NCI-H460 (cell line): ENCODE results near the gene PTPN9. TPM values are rescaled to one million over a fixed set of nuclear protein-coding genes. Genes with fewer than 3 reads are reported as not detected.
"Not testable (repeated sequence)": the region's sequence is repeated elsewhere in the genome, so short reads cannot be mapped to it uniquely, and the experiment has no call there.

Source experiments
- DNase-seq: peaks from one replicate; pipeline ENCODE4 v3.0.0-alpha.2; 2016; ENCODE audit warnings: low read depth; ENCODE audit errors: extremely low read depth
- polyA plus RNA-seq: library from polyadenylated mRNA; depleted of rRNA; stranded (reverse); fragments of >200 nt; gene quantifications from 2 replicates; pipeline ENCODE4 v1.2.3, GENCODE V29; 2014; cell fraction: nucleus; rRNA removed
- total RNA-seq: library from RNA; depleted of rRNA; stranded (reverse); fragments of >200 nt; shearing (Covaris generic); gene quantifications from 2 replicates; pipeline ENCODE4 v1.2.3, GENCODE V29; 2014; rRNA removed

PTPN9 gene
- total RNA-seq: 26.0 and 29.5 TPM in 2 replicates
- 7.9 and 24.6 TPM in 2 replicates for polyA plus RNA-seq

DNA sequence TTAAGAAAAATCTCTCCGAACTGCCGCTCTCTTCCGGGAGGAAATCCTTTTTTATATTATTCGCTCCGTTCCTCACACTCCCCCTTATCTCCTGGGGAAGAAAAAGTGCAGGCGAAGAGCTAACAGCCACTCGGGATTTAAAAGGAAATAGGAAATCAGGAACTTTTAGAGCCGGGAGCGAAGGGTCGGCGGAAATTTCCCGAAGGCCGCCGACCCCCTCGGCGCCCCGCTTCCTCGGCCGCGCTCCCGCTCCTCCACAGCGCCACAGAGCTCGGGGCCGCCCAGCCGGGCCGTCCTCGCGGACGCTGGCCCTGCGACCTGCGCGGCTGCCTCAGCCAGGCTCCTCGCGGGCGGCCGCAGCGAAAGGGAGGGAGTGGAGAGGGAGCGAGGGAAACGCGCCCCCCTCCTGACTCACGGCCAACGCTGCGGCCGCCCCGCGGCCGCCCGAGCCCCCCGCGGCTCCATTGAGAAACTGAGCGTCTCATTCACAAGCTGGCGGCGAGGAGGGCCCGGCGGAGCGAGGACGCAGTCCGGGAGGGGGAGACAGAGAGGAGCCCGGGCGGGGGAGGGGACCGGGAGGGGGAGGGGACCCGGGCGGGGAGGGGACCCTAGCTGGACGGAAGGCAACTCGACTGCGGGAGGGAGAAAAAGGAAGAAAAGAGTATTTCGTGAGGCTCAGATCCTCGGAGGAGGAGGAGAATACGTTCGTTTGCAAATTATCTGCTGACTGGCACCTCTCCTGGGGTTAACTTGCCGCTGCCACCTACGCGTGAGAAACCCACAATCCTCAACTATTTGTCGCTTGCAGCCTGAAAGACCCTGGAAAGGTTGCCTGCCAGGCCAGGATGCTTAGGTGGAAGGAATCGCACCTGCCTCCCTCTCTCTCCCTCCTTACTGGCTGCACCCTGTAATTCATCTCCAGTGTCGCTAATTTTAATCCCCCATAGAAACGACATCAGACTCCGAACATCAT is at the start of gene PTPN9:
Gene PTPN9, minus strand, starts transcription at position 368 of the 973 bp plus-strand sequence. CDS start 539 bp downstream, outside the sequence.
- DNase-seq: peak; percentile 61

GRCh38 chr15:75625542-75626347 is 46.6 kb upstream of the PTPN9 start, which contains the start of gene SNUPN:
Gene SNUPN (minus strand): TSS chr15:75625725. CDS start chr15:75621051, 4,674 bp downstream.
- DNase-seq: peak; percentile 93

DNA sequence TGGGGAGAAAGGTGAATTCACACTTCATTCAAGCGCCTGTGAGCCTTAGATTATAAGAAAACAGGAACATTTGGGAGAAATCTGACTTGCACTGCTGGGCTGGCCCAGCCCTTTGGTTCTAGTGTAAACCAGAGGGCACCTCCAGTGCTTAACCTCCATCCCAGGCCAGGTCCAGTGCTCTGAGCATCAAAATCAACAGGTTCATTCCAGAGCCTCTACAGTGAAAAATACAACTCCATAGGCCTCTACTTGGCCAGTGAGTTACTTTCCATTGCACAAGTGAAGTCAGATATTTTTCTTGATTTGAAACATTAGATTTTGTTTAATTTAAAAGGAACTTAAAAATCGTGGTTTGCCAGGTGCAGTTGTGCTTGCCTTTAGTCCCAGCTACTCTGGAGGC is 43.4 kb upstream of the PTPN9 start:
- DNase-seq: no peak

DNA sequence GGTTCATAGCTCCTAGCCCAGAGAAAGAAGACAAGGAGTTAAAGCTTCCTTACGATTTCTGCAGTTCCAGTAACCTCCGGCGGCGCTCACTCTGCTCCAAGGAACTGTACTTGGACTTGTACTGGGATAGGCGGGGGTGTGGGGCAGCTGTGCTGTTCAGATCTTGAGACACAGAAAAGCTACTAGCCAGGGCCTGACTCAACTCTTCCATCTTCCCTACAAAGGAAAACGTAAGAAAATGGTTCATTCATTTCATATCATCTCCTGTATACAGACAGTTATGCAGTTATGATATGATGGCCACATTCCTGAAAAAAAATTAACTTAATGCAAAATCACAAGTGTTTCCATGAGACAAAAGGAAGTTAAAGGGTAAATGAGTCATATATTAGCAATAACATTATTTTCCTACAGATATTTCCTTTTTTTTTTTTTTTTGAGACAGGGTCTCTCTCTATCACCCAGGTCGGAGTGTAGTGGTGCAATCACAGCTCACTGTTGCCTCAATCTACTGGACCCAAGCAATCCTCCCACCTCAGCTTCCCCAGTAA is 41.8 kb upstream of the PTPN9 start:
- DNase-seq: peak; percentile 39

GRCh38 chr15:75620058-75620820 is 41.1 kb upstream of the PTPN9 start:
- no peak for DNase-seq

DNA sequence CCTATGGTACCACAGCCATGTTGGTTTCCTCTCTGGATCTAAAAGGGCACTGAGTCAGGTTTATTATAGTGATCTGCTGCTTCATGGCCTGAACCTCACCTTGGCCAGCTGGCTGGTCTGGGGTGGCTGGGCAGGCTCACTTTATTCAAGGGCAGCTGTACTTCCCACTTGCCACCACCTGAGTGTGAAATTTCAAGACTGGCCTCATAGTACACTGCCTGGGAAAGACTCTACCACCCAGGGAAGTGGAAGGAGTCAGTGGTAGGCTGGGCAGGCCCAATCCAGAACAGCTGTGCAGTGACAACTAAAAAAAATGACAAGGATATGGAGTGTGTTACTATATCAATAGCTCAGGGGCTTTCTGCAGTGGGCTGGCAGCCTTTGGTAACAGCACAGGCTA is 37.7 kb upstream of the PTPN9 start:
- no peak for DNase-seq

DNA sequence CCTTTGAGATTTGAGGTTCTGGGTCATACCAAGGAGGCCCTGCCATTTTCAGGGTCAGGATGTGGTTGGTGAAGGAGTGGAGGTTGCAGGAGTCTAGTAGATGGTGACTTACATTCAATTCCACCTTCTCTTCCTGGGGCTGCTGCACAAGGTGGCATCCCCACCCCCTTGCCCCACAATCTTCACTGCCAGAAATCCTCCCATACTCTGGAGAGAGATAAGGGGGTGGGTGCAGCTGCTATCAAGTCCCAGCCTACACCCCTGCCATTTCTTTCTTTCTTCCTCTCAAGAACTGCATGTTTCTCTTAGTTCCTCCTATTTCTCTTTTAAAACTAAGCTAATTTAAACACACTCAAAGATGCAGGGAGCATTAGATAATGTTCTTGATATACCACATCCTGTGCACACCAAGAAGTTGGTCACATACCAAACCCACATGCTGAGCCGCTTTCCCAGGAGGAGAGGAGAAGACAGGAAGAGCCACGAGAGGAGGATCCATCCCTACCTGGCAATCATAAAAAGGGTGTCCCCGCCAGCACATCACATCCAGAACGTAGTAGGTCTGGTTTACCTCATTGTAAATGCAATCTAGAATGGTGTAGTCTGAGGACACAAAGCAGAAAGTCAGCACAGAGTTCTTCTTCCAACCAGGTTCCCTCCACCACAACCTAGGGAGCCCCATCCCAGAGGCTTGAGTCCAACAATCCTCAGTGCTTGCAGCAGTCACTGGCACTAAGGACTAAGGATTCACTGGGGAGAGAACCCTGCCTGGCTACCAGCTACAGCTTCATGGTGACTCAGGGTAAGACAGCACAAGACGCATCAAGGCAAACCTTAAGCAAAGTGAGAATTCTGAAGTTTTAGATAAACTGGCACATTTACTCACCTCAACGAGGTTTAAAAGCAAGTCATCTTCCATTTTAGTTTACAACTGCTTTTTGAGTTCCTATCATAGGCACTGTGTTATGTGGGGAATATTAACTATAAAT is 27.9 kb upstream of the PTPN9 start:
- DNase-seq: no peak

DNA sequence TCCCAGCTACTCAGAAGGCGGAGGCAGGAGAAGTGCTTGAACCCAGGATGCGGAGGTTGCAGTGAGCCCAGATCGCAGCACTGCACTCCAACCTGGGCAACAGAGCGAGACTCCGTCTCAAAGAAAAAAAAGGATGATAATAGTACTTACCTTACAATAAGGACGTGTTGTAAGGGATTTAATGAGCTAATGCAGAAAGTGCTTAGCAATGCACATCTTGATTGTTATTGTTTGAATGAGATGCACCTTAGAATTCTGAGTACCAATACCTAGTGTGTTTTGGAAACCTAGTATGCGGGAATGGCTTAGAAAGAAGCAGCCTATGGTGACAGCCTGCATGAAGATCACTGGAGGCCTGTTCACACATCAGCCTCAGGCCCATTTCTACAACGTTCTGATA is 26.9 kb upstream of the PTPN9 start:
- no peak for DNase-seq

DNA sequence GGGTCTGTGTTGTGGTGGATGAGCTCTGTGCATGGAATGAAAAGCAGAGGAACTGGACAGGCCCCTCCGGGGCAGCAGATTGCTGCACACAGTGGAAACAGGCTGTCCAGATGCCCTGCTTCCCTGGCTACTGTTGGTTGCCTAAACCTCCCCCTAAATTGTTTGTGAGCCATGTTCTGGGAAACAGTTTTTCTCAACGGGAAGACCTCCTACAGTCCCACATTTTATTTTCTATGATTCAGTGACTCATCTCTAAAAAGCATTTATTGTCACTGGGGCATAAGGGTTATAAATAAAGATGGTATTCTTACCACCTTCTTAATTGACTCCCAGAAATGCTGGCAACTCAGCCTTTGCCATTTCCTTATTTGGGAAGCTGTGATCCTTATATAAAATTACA is 20.3 kb upstream of the PTPN9 start:
- DNase-seq: no peak

- no peak for DNase-seq
Observed at GRCh38 chr15:75598361-75598760, 19.2 kb upstream of the PTPN9 start.

DNA sequence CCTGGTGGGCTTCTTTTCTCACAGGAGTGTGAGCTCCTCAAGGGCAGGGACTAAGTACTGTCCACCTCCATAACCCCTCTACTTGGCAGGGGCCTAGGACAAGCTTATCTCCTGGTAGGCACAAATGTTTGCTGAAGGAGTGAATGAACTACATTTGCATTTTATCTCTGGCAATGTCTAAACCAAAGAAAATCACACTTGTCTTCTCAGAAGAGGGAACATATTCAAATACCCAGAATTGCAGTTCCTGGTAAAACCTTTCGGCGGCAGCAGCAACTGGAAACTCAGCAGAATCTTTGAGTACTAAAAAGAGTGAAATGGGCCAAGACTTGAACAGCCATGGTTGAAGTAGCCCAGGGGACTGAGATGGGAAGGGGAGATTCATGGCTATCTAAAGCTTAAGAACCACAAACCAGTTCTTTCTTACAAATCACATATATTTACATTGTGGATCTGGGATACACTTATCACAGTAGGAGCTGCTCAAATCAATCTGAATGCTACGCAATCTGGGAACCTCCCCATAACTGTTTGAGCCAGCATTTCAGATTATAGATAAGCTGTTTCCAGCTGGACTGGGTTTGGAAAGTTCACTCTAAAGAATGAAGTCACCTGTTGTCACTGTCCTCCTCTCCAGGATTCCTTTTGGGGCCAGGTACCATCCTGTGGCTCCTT is 18.7 kb upstream of the PTPN9 start:
- no peak for DNase-seq

DNA sequence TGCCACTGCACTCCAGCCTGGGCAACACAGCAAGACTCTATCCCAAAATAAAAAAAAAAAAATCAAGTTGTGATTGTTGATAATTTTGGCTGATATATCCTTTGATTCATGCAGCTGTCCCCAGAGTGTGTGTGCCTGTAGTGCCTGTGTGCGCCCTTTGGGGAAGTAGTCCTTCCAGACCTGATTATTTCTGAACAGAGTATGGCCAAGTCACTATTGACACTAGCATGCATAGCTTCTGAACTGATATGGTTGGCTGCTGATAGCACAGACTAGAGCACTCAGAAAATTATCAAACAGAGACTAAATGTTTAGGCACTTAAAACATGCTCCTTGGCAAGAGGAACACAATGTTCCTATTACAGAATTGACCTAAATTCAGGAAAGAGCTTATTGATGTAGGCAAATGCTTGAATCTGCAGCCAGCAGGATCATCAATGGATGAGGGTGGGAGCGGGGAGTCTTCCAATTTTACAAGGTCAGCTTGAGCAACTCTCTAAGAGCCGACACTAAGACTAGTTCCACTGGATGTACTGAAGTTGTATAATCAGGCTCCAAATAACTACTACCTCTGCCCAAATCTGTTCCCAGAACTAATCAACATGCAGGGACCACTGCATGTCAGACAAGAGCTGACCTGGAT is 17.7 kb upstream of the PTPN9 start:
- no peak for DNase-seq

- DNase-seq: no peak
Observed at GRCh38 chr15:75594276-75594675, 15.2 kb upstream of the PTPN9 start.

DNA sequence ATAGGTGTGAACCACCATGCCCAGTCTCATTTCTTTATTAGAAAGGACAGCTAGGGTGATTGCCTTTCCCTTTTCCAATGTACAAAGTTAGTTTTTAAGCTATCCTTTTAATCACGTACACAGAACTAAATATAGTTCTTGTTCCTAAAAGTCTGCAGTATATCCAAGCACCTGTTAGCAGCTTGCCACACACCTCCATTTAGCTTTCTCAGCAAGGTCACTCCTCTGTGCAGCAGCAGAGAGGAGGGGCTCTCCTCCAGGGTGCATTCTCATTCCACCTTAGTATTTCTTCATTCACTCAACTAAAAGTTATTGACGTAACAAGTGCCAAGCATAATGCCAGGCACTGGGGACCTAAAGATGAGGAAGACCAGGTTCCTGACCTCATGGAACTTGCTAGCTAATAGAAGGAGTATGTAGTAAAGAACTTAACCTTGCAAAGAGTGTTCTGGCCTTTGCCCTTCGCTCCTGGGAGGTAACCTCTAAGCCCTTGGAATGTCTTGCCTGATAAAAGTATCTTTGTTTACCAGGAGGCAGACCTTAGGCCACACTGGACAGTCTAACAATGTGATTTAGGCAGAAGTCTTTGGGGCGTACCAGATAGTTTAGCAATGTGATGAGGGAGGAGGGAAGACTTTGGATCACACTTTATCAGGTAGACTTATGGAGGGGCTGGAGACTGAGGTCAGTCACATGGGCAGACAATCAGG is 12.7 kb upstream of the PTPN9 start:
- DNase-seq: no peak

GRCh38 chr15:75590239-75590638 is 11.1 kb upstream of the PTPN9 start:
- DNase-seq: no peak

DNA sequence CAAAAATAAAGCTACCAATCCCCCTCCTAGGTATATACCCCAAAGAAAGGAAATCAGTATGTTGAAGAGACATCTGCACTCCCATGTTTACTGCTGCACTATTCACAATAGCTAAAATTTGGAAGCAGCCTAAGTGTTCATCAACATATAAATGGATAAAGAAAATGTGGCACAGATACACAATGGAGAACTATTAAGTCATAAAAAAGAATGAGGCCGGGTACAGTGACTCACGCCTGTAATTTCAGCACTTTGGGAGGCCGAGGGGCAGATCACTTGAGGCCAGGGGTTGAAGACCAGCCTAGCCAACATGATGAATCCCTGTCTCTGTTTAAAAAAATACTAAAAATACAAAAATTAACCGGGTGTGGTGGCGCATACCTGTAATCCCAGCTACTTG is 10.0 kb upstream of the PTPN9 start:
- DNase-seq: no peak

GRCh38 chr15:75586422-75586821 is 7.3 kb upstream of the PTPN9 start:
- DNase-seq: not testable (repeated sequence)
